PC-3 (cell line): ENCODE results near the gene PPP1R12B.
"Not testable (repeated sequence)": the region's sequence is repeated elsewhere in the genome, so short reads cannot be mapped to it uniquely, and the experiment has no call there.

Experiments
- EZH2phosphoT487 ChIP-seq: fragments of 300-600 bp; sonication (generic); IDR thresholded peaks from 2 replicates; pipeline ENCODE4 v1.6.1; 2018; ENCODE audit warnings: mild to moderate bottlenecking, antibody characterized with exemption, low read length, borderline replicate concordance
- TF ChIP-seq, protein P1 (sequence below): fragments of 300-600 bp; sonication (generic); conservative IDR thresholded peaks from 2 replicates; pipeline ENCODE4 v1.5.1; 2017; ENCODE audit warnings: antibody characterized with exemption, low read depth, mild to moderate bottlenecking, low read length

DNA sequence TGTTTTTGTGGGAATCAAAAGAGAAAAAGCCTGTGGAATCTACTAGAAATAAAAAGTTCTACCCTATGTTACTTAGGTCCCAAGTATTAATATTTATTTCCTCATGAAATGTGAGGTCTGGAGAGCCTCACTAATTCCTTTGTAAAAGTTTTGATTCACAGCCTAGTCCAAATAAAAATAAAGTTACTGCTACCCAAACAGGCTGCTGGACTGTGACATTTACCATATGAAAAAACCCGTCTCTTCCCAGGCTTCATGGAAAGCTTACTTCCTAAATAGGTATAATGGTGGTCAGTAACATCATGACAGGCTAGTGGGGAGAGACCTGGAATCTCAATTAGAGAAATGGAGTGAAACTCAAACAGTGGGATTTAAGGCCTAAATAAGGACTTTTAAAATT, 201.6 kb downstream of the PPP1R12B start:
- TF ChIP-seq, protein P1, sequence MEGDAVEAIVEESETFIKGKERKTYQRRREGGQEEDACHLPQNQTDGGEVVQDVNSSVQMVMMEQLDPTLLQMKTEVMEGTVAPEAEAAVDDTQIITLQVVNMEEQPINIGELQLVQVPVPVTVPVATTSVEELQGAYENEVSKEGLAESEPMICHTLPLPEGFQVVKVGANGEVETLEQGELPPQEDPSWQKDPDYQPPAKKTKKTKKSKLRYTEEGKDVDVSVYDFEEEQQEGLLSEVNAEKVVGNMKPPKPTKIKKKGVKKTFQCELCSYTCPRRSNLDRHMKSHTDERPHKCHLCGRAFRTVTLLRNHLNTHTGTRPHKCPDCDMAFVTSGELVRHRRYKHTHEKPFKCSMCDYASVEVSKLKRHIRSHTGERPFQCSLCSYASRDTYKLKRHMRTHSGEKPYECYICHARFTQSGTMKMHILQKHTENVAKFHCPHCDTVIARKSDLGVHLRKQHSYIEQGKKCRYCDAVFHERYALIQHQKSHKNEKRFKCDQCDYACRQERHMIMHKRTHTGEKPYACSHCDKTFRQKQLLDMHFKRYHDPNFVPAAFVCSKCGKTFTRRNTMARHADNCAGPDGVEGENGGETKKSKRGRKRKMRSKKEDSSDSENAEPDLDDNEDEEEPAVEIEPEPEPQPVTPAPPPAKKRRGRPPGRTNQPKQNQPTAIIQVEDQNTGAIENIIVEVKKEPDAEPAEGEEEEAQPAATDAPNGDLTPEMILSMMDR, result not testable (repeated sequence)
- TF ChIP-seq EZH2phosphoT487, result not testable (repeated sequence)
